Mesenteric fat pad (tissue), 1 donor: ENCODE results near the gene PROSER1. TPM values are rescaled to one million over a fixed set of nuclear protein-coding genes. Genes with fewer than 3 reads are reported as not detected.
"Not testable (repeated sequence)": the region's sequence is repeated elsewhere in the genome, so short reads cannot be mapped to it uniquely, and the experiment has no call there.

Source experiments
- DNase-seq: peaks from one replicate; pipeline ENCODE4 v3.0.0-alpha.2; 2020; ENCODE audit warnings: low spot score
- total RNA-seq: library from RNA; stranded (reverse); fragmentation: NEBNext Ultra II Directional; extraction: Animal tissue kit (Norgen Biotek cat#: 25700); gene quantifications from one replicate; pipeline ENCODE4 v1.2.1, GENCODE V29; 2021
- donor health status: DM: yes; HTN: yes; CAD: no.

The PROSER1 gene
- total RNA-seq, 1 donor from 2014 or later, result 21.0 TPM

DNA sequence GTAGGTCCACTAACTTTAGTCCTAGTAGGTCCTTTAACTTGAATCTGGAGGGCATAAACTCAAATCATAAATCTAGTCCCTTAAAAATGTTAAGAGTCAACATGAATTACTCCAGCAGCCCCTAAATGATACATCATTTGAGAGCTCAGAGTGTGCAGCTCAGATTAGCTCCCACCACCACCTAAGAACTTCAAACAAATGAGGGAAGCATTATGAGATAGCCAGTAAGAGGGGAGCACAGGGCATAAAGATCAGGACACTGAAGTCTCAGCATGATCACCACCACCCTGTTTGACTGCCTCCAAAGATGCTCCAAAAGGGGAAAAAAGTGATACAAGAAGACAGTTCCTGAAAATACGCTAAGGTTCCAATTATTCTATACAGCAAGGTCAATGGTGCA, 5.7 kb downstream of the PROSER1 start:
- no peak for DNase-seq

DNA sequence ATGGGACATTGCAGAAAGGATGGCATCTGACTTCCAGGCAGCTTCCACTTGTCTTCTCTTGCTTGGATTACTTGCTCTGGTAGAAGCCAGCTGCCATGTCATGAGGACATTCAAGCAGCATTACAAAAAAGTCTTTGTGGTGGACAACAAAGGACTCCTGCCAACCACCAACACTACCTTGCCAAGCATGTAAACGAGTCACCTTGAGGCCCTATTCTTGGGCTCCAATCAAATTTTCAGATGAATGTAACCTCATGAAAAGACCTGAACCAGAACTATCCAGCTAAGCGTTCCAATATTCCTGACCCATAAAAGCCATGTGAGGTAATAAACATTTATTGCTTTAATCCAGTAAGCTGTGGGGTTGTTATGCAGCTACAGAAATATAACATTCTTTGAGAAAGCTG, 12.5 kb downstream of the PROSER1 start:
- DNase-seq, result no peak

GRCh38 chr13:39023761-39024160, 14.1 kb downstream of the PROSER1 start:
- DNase-seq, result no peak

GRCh38 chr13:39023316-39023715, 14.6 kb downstream of the PROSER1 start:
- DNase-seq, result no peak

DNA sequence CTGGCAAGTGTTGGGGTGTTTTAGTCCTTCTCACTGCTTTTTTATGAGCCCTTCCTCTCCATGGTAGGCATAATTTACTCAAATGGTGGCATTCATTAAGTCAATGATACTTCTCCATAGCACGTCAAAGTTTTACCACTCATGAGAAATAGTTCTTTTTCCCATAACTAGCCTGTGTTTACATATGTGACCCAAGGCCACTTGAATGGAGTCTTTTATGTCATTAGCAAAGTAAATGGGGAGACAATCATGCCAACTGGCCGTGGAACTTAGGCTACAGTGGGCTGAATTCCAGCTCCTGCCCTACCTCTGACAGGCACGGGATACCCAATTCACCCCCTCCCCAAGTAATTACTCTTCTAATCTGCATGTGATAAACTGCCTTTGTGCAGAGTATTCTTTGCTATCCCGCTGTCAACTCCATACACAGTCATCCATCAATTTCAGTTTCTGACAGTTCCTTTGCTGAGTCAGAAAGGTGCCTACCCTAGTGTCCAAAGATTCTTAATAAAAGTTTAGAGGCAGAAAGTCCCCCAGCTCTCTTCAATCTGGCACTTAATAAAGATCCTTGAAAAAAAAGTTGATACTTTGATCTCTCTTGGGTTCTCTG, 16.9 kb downstream of the PROSER1 start:
- DNase-seq, result no peak

GRCh38 chr13:39016787-39017186, 21.1 kb downstream of the PROSER1 start:
- DNase-seq, result no peak

- no peak for DNase-seq
Observed at GRCh38 chr13:39016087-39016486, 21.8 kb downstream of the PROSER1 start.

DNA sequence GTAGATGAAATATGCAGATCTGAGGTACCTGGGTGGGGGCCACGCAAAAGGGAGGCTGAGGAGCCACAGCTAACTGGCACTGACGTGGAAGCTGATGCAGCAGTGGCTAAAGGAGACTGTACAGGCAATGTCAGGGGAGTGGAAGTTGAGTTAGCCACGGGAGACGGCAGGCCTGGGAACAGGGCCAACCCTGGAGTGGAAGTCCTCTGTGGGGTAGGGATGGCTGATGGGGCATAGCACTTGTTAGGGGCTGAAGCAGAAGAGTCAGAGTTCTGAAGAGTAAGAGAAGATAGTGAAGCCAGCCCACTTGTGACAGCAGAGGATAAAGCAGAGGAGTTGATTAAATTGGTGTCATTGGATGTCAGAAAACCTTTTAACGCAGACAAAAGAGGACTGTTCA, 24.4 kb downstream of the PROSER1 start:
- DNase-seq, result no peak

DNA sequence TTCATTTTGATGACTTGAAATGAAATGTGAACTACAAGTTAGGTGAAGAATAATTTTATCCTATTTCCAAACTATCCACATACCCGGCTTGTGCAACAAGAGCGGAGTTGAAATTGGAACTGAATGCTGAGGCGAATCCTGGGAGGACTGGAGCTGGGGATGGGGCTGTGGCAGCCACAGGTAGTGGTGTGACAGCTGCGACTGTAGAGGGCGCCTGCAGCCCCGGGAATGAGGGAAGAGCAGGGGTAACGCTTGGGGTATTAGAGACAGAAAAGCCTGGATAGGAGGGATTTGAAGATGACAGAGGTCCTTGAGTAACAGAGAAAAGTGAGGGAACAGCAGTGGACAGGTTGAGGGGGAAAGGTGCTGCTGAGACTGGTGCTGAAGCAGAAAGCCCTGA, 25.3 kb downstream of the PROSER1 start:
- DNase-seq, result no peak

DNA sequence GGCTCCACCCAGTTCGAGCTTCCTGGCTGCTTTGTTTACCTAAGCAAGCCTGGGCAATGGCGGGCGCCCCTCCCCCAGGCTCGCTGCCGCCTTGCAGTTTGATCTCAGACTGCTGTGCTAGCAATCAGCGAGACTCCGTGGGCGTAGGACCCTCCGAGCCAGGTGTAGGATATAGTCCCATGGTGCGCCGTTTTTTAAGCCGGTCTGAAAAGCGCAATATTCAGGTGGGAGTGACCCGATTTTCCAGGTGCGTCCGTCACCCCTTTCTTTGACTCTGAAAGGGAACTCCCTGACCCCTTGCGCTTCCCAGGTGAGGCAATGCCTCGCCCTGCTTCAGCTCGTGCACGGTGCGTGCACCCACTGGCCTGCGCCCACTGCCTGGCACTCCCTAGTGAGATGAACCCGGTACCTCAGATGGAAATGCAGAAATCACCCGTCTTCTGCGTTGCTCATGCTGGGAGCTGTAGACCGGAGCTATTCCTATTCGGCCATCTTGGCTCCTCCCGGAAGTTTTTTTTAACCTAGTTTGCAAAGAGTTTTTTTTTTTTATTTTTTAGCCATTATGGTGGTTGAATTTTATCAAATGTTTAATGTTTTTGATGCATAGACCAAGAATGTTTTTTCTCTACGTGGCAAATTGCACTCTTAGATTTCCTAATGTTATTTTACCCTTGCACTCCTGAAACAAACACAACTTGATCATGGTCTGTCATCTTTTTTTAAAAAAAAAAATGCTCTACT, 31.3 kb downstream of the PROSER1 start:
- DNase-seq, result not testable (repeated sequence)

DNA sequence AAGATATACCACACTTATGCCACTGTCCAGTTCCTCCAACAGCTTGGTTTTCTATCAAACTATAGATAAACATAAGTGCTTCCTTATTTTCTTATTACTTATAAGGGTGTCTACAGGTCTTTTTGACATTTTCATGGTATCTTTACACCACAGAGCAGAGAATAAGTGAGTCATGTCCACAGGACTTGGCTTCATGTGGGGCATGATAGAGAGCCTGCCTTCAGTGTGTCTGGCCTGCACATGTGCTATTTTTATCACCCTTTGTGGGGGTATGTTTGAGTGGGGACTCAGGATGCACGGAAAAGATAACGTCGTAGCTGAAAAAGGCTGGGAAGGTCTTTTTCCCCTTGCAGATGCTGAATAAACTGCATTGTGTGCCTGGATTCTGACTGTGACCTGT, 39.1 kb downstream of the PROSER1 start:
- DNase-seq, result no peak

DNA sequence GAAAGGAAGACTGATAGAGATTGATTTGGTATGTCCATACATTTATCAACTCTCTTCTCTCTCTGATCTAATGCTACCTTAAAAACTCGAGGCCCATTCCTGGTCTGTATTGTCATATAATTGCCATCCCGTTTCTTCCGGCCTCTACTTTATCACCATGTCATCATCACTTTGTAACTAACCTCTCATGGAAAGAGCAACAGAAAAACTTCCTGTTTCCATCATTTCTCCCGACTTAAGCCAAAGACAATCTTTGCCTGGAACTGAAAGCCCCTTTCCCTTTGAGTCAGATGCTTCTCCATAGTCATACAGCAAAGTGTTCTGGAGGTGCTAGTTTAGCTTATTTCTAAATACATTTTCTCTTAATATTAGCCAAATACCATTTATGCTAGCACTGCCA, 44.5 kb downstream of the PROSER1 start:
- no peak for DNase-seq

GRCh38 chr13:38990693-38991092, 47.2 kb downstream of the PROSER1 start, which contains the start of gene STOML3:
Gene STOML3 (minus strand): TSS chr13:38990831. CDS start chr13:38990721, 110 bp downstream.
- DNase-seq, result no peak

- no peak for DNase-seq
Observed at GRCh38 chr13:38981096-38981495, 56.8 kb downstream of the PROSER1 start.

GRCh38 chr13:38980750-38981078, 57.2 kb downstream of the PROSER1 start:
- DNase-seq, result no peak

GRCh38 chr13:38979891-38980749, 57.8 kb downstream of the PROSER1 start:
- no peak for DNase-seq

- DNase-seq, result no peak
Observed at GRCh38 chr13:38970380-38971051, 67.4 kb downstream of the PROSER1 start.

GRCh38 chr13:38969187-38969586, 68.7 kb downstream of the PROSER1 start:
- no peak for DNase-seq

DNA sequence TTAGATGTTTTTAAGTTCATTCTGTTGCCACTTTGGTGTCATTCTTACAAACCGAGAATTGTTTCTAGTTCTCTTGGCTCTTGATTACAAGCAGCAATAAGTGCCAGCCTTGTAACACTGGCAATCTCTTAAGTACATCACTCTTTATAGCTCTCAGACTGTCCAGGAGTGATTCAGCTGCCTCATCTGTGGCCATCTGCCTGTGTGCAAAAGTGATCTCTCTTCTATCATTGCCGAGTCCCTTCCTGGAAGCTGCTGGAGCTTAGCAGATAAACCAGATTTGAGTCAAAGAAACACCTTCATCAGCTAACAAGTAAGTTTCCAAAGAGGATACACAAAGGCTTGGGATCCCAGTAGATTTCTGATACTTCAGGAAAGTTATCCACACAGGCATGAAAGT, 70.4 kb downstream of the PROSER1 start:
- no peak for DNase-seq

GRCh38 chr13:38965281-38965680, 72.6 kb downstream of the PROSER1 start:
- DNase-seq, result no peak

DNA sequence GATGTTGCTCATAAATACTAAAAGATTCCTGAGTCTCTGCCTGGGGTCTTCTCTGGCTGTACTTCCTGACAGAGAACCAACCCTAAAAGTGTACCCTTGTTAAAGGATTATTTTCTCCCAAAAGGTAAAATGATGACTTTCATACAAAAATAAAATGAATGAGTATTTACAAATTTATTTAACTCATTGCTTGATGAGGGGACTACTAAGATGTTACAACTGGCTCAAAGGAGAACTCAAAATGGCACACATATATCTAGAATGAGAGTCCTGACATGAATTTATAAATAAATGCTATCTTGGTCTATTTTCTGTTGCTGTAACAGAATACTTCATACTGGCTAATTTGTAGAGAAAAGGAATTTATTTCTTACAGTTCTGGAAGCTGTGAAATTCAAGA, 77.7 kb downstream of the PROSER1 start:
- DNase-seq, result no peak
